Stromal cell of bone marrow (primary cell): ENCODE results near the gene TGM1.
"Not testable (repeated sequence)": the region's sequence is repeated elsewhere in the genome, so short reads cannot be mapped to it uniquely, and the experiment has no call there.

ENCODE experiments used
- DNase-seq: peaks from one replicate; pipeline ENCODE4 v3.0.0-alpha.2; 2012; ENCODE audit warnings: low read depth

The TGM1 gene

GRCh38 chr14:24233538-24233866, 29.5 kb downstream of the TGM1 start:
- no peak for DNase-seq

GRCh38 chr14:24232645-24233537, 30.1 kb downstream of the TGM1 start, which contains the start of gene GMPR2:
Gene GMPR2, plus strand, starts transcription at chr14:24232929. Its CDS starts 325 bp downstream, at chr14:24233254.
- DNase-seq = no peak

GRCh38 chr14:24232121-24232644, 30.8 kb downstream of the TGM1 start, which contains the start of gene NEDD8:
Gene NEDD8, minus strand, starts transcription at chr14:24232367. Its CDS starts 100 bp downstream, at chr14:24232267.
- DNase-seq = peak; percentile 99

- no peak for DNase-seq
Observed at GRCh38 chr14:24231263-24232120, 31.5 kb downstream of the TGM1 start.

GRCh38 chr14:24228902-24229301, 34.1 kb downstream of the TGM1 start:
- no peak for DNase-seq

GRCh38 chr14:24226473-24226872, 36.5 kb downstream of the TGM1 start:
- DNase-seq = no peak

- no peak for DNase-seq
Observed at GRCh38 chr14:24224618-24225071, 38.3 kb downstream of the TGM1 start.

GRCh38 chr14:24222987-24223386, 40.0 kb downstream of the TGM1 start:
- not testable (repeated sequence) for DNase-seq

GRCh38 chr14:24219521-24219920, 43.5 kb downstream of the TGM1 start:
- DNase-seq = no peak

- DNase-seq = no peak
Observed at GRCh38 chr14:24219080-24219479, 43.9 kb downstream of the TGM1 start.

GRCh38 chr14:24216876-24217275, 46.1 kb downstream of the TGM1 start:
- DNase-seq = not testable (repeated sequence)

GRCh38 chr14:24216345-24216699, 46.7 kb downstream of the TGM1 start:
- no peak for DNase-seq

GRCh38 chr14:24215495-24216344, 47.3 kb downstream of the TGM1 start, which contains the start of gene MDP1:
Gene MDP1, minus strand, starts transcription at chr14:24216066. Its CDS starts 111 bp downstream, at chr14:24215955.
- peak; percentile 77 for DNase-seq

GRCh38 chr14:24213866-24214662, 48.9 kb downstream of the TGM1 start:
- DNase-seq = no peak

- DNase-seq = peak; percentile 97
Observed at GRCh38 chr14:24212924-24213865, 49.8 kb downstream of the TGM1 start, which contains the start of gene CHMP4A. Gene CHMP4A, minus strand, starts transcription at chr14:24213488. Its CDS starts 49 bp downstream, at chr14:24213439.

- DNase-seq = no peak
Observed at GRCh38 chr14:24211311-24211710, 51.7 kb downstream of the TGM1 start.

GRCh38 chr14:24207625-24208024, 55.4 kb downstream of the TGM1 start:
- no peak for DNase-seq

- no peak for DNase-seq
Observed at GRCh38 chr14:24207104-24207551, 55.8 kb downstream of the TGM1 start.
